HepG2 (cell line): ENCODE measurements around the gene FAM174C. TPM values are rescaled to one million over a fixed set of nuclear protein-coding genes. Genes with fewer than 3 reads are reported as not detected.

Source experiments
- AGO2 ChIP-seq: fragments of 200-400 bp; formaldehyde crosslinking; optimal IDR thresholded peaks from 2 replicates; pipeline ENCODE3; 2017; ENCODE audit warnings: mild to moderate bottlenecking, low read depth, low read length, moderate library complexity
- AKAP8 ChIP-seq: sonication (generic); formaldehyde crosslinking; IDR thresholded peaks from 2 replicates; pipeline ENCODE4 v1.5.1; 2020; ENCODE audit warnings: mild to moderate bottlenecking, missing genetic modification reagents
- ATF7-NPFF ChIP-seq: sonication (generic); formaldehyde crosslinking; IDR thresholded peaks from 2 replicates; pipeline ENCODE4 v1.8.1; 2023; ENCODE audit warnings: mild to moderate bottlenecking, low read depth, missing genetic modification reagents, moderate library complexity
- CSRNP2 ChIP-seq: sonication (generic); formaldehyde crosslinking; conservative IDR thresholded peaks from 2 replicates; pipeline ENCODE4 v1.8.0; 2022; ENCODE audit warnings: low read depth, missing genetic modification reagents
- DNMT3B ChIP-seq: conservative IDR thresholded peaks from 2 replicates; pipeline ENCODE4 v1.6.1; 2016; ENCODE audit warnings: missing biosample characterization, control low read depth
- FOXA1 ChIP-seq, 2 experiments: fragments of 450-650 bp in 1 of 2; sonication (generic) in 1 of 2; formaldehyde crosslinking in 1 of 2; IDR thresholded peaks; 2 replicates each; pipeline versions ENCODE4 v1.4.0 to v1.6.1; 2016 to 2020; ENCODE audit warnings: missing genetic modification reagents in 1 of 2
- GATA4 ChIP-seq: sonication (generic); IDR thresholded peaks from 2 replicates; pipeline ENCODE4 v1.6.1; 2016; ENCODE audit warnings: antibody characterized with exemption, low read depth, borderline replicate concordance
- HNRNPH1 ChIP-seq: fragments of 200-400 bp; formaldehyde crosslinking; optimal IDR thresholded peaks from 2 replicates; pipeline ENCODE3; 2017; ENCODE audit warnings: mild to moderate bottlenecking, low read depth, low read length
- IRF1 ChIP-seq: sonication (generic); formaldehyde crosslinking; IDR thresholded peaks from 2 replicates; pipeline ENCODE4 v1.4.0; 2020; ENCODE audit warnings: low read depth, mild to moderate bottlenecking, missing genetic modification reagents
- RERE ChIP-seq: IDR thresholded peaks from 2 replicates; pipeline ENCODE4 v1.6.1; 2016; ENCODE audit warnings: low read depth, missing genetic modification reagents, missing compliant biosample characterization
- RFX5 ChIP-seq: IDR thresholded peaks from 2 replicates; pipeline ENCODE4 v1.6.1; 2011; ENCODE audit warnings: low read depth, low read length, improper control_type of control experiment
- SPEN ChIP-seq: sonication (generic); formaldehyde crosslinking; IDR thresholded peaks from 2 replicates; pipeline ENCODE4 v1.5.1; 2020; ENCODE audit warnings: low read depth, mild to moderate bottlenecking, missing genetic modification reagents
- ZBTB14 ChIP-seq: sonication (generic); formaldehyde crosslinking; IDR thresholded peaks from 2 replicates; pipeline ENCODE4 v1.4.0; 2020; ENCODE audit warnings: missing genetic modification reagents
- ZNF280B ChIP-seq: sonication (generic); formaldehyde crosslinking; IDR thresholded peaks from 2 replicates; pipeline ENCODE4 v1.5.0; 2020; ENCODE audit warnings: missing genetic modification reagents, mild to moderate bottlenecking, borderline replicate concordance
- ZNF33A ChIP-seq: sonication (generic); formaldehyde crosslinking; IDR thresholded peaks from 2 replicates; pipeline ENCODE4 v1.5.1; 2020; ENCODE audit warnings: missing genetic modification reagents, mild to moderate bottlenecking, moderate library complexity, borderline replicate concordance
- ZNF354B ChIP-seq: sonication (generic); formaldehyde crosslinking; IDR thresholded peaks from 2 replicates; pipeline ENCODE4 v1.8.0; 2022; ENCODE audit warnings: mild to moderate bottlenecking, missing genetic modification reagents
- ZSCAN31 ChIP-seq: sonication (generic); formaldehyde crosslinking; IDR thresholded peaks from 2 replicates; pipeline ENCODE4 v1.5.0; 2020; ENCODE audit warnings: low read depth, mild to moderate bottlenecking, missing genetic modification reagents
- polyA plus RNA-seq, 8 experiments: library from polyadenylated mRNA; depleted of rRNA in 3 of 8; stranded (reverse) in 7 of 8; unstranded in 1 of 8; fragments of >200 nt; fragmentation: Illumina TruSeq in 4 of 8; extraction: Trizol in 4 of 8; gene quantifications; 2 replicates each; pipeline versions ENCODE4 v1.2.1 to v1.2.3, GENCODE V29; 2011 to 2016; ENCODE audit warnings: low read depth in 4 of 8, missing spikeins in 1 of 8, mixed read lengths in 1 of 8; ENCODE audit not compliant: insufficient read depth in 1 of 8
- total RNA-seq, 5 experiments: library from RNA; depleted of rRNA; stranded (reverse); fragments of >200 nt; fragmentation: Illumina TruSeq; extraction: Trizol; gene quantifications; 2 replicates each; pipeline ENCODE4 v1.2.3, GENCODE V29; 2016; ENCODE audit warnings: low read depth in 1 of 5

The FAM174C gene
- total and polyA plus RNA-seq, 2 of the 13 experiments (the other 11 are each of a cell fraction or from before 2014, with no cell fraction given) = 19.5 to 31.3 TPM

GRCh38 chr19:1324806-1325567, 49.7 kb downstream of the FAM174C start (continued):
- TF ChIP-seq CSRNP2 (CRISPR knock-in tag) = no peak
- TF ChIP-seq SPEN (CRISPR knock-in tag) = no peak; the same call in 1 of the 2 replicates
- peak; percentile 73; the same call in 1 of the 2 replicates for TF ChIP-seq ZSCAN31 (CRISPR knock-in tag)
- TF ChIP-seq ATF7-NPFF (CRISPR knock-in tag) = peak; percentile 57; the same call in 1 of the 2 replicates
- no peak for TF ChIP-seq HNRNPH1
- 0 out of 2 replicates have a peak, but pooled peaks have one; percentile 48 for TF ChIP-seq RERE
- TF ChIP-seq ZBTB14 = no peak
- TF ChIP-seq DNMT3B (CRISPR knock-in tag) = no peak
- TF ChIP-seq AKAP8 (CRISPR knock-in tag) = peak; percentile 28; the same call in 1 of the 2 replicates
- no peak for TF ChIP-seq GATA4
- TF ChIP-seq AGO2 = peak; percentile 61
- no peak for TF ChIP-seq RFX5
- TF ChIP-seq FOXA1 (IDR thresholded peaks at IDR 0.05) = no peak
- peak; percentile 29; the same call in 1 of the 2 replicates for TF ChIP-seq FOXA1 (CRISPR knock-in tag; IDR thresholded peaks at IDR 0.05)
- TF ChIP-seq ZNF280B = peak; percentile 48; the same call in 1 of the 2 replicates
- TF ChIP-seq ZNF33A = 0 out of 2 replicates have a peak, but pooled peaks have one; percentile 72
- no peak for TF ChIP-seq IRF1 (CRISPR knock-in tag)
- no peak for TF ChIP-seq ZNF354B
